Neural progenitor cell (in vitro differentiated cells): Measurements from ENCODE around the gene FAM110D. TPM values are rescaled to one million over a fixed set of nuclear protein-coding genes. Genes with fewer than 3 reads are reported as not detected.

Source experiments
- DNase-seq: peaks from one replicate; pipeline ENCODE4 v3.0.0-alpha.2; 2016; ENCODE audit warnings: low spot score
- H2AFZ ChIP-seq: fragments of 200-600 bp; sonication (generic); replicated peaks from 2 replicates; pipeline ENCODE4 v1.6.1; 2016; ENCODE audit warnings: antibody characterized with exemption
- H3F3A ChIP-seq: fragments of 200-600 bp; sonication (generic); 2 replicates; pipeline ENCODE4 v1.6.1; 2016; ENCODE audit warnings: antibody characterized with exemption, low read depth
- H3K27ac ChIP-seq: fragments of 200-600 bp; sonication (generic); 2 replicates; pipeline ENCODE4 v1.5.1; 2016; ENCODE audit warnings: mild to moderate bottlenecking
- H3K27me3 ChIP-seq: fragments of 200-600 bp; sonication (generic); 2 replicates; pipeline ENCODE4 v1.6.1; 2016; ENCODE audit warnings: mild to moderate bottlenecking, moderate library complexity
- H3K36me3 ChIP-seq: fragments of 200-600 bp; sonication (generic); 2 replicates; pipeline ENCODE4 v1.5.1; 2016
- H3K4me1 ChIP-seq: fragments of 200-600 bp; sonication (generic); 2 replicates; pipeline ENCODE4 v1.6.1; 2016; ENCODE audit warnings: mixed run types
- H3K4me2 ChIP-seq: fragments of 200-600 bp; sonication (generic); 2 replicates; pipeline ENCODE4 v1.6.1; 2016
- H3K4me3 ChIP-seq: fragments of 200-600 bp; sonication (generic); 2 replicates; pipeline ENCODE4 v1.5.1; 2016
- H3K79me2 ChIP-seq: fragments of 200-600 bp; sonication (generic); 2 replicates; pipeline ENCODE4 v1.6.1; 2016; ENCODE audit warnings: low read depth
- H3K9ac ChIP-seq: fragments of 200-600 bp; sonication (generic); 2 replicates; pipeline ENCODE4 v1.6.1; 2016
- H3K9me3 ChIP-seq: fragments of 200-600 bp; sonication (generic); 2 replicates; pipeline ENCODE4 v1.5.1; 2016; ENCODE audit warnings: low read depth
- H4K20me1 ChIP-seq: fragments of 200-600 bp; sonication (generic); 2 replicates; pipeline ENCODE4 v1.6.1; 2016; ENCODE audit warnings: low read depth
- H3K27ac Mint-ChIP-seq: 3 replicates; pipeline ENCODE4 v1.8.0; 2021; ENCODE audit warnings: mixed read lengths
- H3K27me3 Mint-ChIP-seq: 2 replicates; pipeline ENCODE4 v1.8.0; 2022; ENCODE audit warnings: low read depth, mild to moderate bottlenecking, inconsistent platforms, moderate library complexity, mixed read lengths; ENCODE audit not compliant: insufficient read depth
- H3K36me3 Mint-ChIP-seq: 3 replicates; pipeline ENCODE4 v1.8.0; 2021; ENCODE audit warnings: mixed read lengths
- H3K4me1 Mint-ChIP-seq: 3 replicates; pipeline ENCODE4 v1.8.0; 2021; ENCODE audit warnings: mixed read lengths
- H3K4me3 Mint-ChIP-seq: 3 replicates; pipeline ENCODE4 v1.8.0; 2021; ENCODE audit warnings: mild to moderate bottlenecking, moderate library complexity, mixed read lengths
- H3K9me3 Mint-ChIP-seq: 3 replicates; pipeline ENCODE4 v1.8.0; 2020; ENCODE audit warnings: mixed read lengths
- CTCF ChIP-seq: fragments of 200-600 bp; sonication (generic); IDR thresholded peaks from 2 replicates; pipeline ENCODE4 v1.5.1; 2017; ENCODE audit warnings: antibody characterized with exemption, mild to moderate bottlenecking
- EZH2 ChIP-seq: fragments of 200-600 bp; sonication (generic); IDR thresholded peaks from 2 replicates; pipeline ENCODE4 v1.6.1; 2017; ENCODE audit warnings: antibody characterized with exemption, mild to moderate bottlenecking, moderate library complexity
- EZH2phosphoT487 ChIP-seq: fragments of 200-600 bp; sonication (generic); IDR thresholded peaks from 2 replicates; pipeline ENCODE4 v1.6.1; 2017; ENCODE audit warnings: antibody characterized with exemption
- total RNA-seq: library from RNA; depleted of rRNA; stranded (reverse); fragments of >200 nt; gene quantifications from 2 replicates; pipeline ENCODE4 v1.2.3, GENCODE V29; 2015; ENCODE audit warnings: low replicate concordance

The FAM110D gene
- total RNA-seq, 1 donor from 2014 or later, result 0.28 TPM

GRCh38 chr1:26124418-26125331 lies 34.2 kb upstream of the FAM110D start:
- Mint-ChIP-seq H3K36me3 (peaks cover 10% of the 10 kb centered on the region), H3K27ac (no peak overlapping the region), H3K4me3 (no peak overlapping the region), H3K4me1 (peaks cover 12% of the 10 kb centered on the region), H3K9me3 (no peaks in the 10 kb centered on the region), H3K27me3 (no peaks in the 10 kb centered on the region)
- Histone ChIP-seq H3K9ac (no peak overlapping the region), H3K27me3 (no peaks in the 10 kb centered on the region), H3K27ac (no peak overlapping the region), H3K4me3 (no peak overlapping the region), H4K20me1 (peaks cover 8% of the 10 kb centered on the region), H3K36me3 (no peaks in the 10 kb centered on the region), H3K4me2 (no peak overlapping the region), H3K4me1 (no peaks in the 10 kb centered on the region), H2AFZ (no peak overlapping the region), H3F3A (peaks cover 3% of the 10 kb centered on the region), H3K9me3 (no peaks in the 10 kb centered on the region), H3K79me2 (no peaks in the 10 kb centered on the region)
- TF ChIP-seq EZH2 (no peak), EZH2phosphoT487 (no peak), CTCF (no peak)
- DNase-seq, result no peak

DNA sequence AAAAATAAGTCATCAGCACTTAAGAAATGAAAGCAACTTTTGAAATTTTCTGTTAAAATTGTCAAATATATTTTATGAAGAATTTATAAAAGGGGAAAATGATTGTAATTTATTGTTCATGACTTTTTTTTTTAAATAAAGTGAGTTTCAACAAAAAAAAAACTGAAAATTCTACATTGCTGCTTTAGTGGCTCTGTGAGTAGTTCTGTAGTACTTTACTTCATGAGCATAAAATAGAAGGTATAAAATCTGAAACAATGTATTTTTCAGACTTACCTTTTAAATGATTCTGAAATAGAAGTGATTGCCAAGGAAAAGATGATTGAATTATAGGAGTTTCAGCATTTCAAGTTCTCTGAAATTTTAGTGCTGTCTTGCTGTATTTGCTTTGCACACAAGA lies 33.5 kb upstream of the FAM110D start:
- TF ChIP-seq EZH2 (no peak), CTCF (no peak), EZH2phosphoT487 (no peak)

GRCh38 chr1:26125946-26126320 lies 32.9 kb upstream of the FAM110D start:
- Histone ChIP-seq H3K4me2 (no peak overlapping the region), H3K9ac (no peak overlapping the region), H3K4me1 (no peaks in the 10 kb centered on the region), H3K9me3 (no peaks in the 10 kb centered on the region), H3K27me3 (no peaks in the 10 kb centered on the region), H2AFZ (no peak overlapping the region), H3F3A (peaks cover 3% of the 10 kb centered on the region), H4K20me1 (peaks cover 8% of the 10 kb centered on the region), H3K36me3 (no peaks in the 10 kb centered on the region), H3K27ac (no peak overlapping the region), H3K4me3 (no peak overlapping the region), H3K79me2 (no peaks in the 10 kb centered on the region)
- TF ChIP-seq EZH2 (no peak), CTCF (no peak), EZH2phosphoT487 (no peak)
- Mint-ChIP-seq H3K27ac (no peak overlapping the region), H3K27me3 (no peaks in the 10 kb centered on the region), H3K9me3 (no peaks in the 10 kb centered on the region), H3K4me3 (no peak overlapping the region), H3K36me3 (peaks cover 4% of the 10 kb centered on the region), H3K4me1 (peaks cover 14% of the 10 kb centered on the region)
- no peak for DNase-seq

More for the DNA sequence above, 33.5 kb upstream of the FAM110D start:
- Histone ChIP-seq H3K9me3 (no peaks in the 10 kb centered on the region), H3K9ac (no peak overlapping the region), H3K27me3 (no peaks in the 10 kb centered on the region), H4K20me1 (peaks cover 8% of the 10 kb centered on the region), H3K27ac (no peak overlapping the region), H3K4me1 (no peaks in the 10 kb centered on the region), H2AFZ (no peak overlapping the region), H3F3A (peaks cover 3% of the 10 kb centered on the region), H3K79me2 (no peaks in the 10 kb centered on the region), H3K36me3 (no peaks in the 10 kb centered on the region), H3K4me3 (no peak overlapping the region), H3K4me2 (no peak overlapping the region)
- no peak for DNase-seq
- Mint-ChIP-seq H3K36me3 (peaks cover 5% of the 10 kb centered on the region), H3K4me1 (peaks cover 14% of the 10 kb centered on the region), H3K27ac (no peak overlapping the region), H3K27me3 (no peaks in the 10 kb centered on the region), H3K9me3 (no peaks in the 10 kb centered on the region), H3K4me3 (no peak overlapping the region)
